GM12878 (cell line): ENCODE measurements around the gene AKAP12. TPM values are rescaled to one million over a fixed set of nuclear protein-coding genes. Genes with fewer than 3 reads are reported as not detected.

Source experiments
- ATAC-seq: fragments of 200-7000 bp; cut with Tn5 transposase; 3 replicates; pipeline ENCODE4 v1.9.1; 2020; ENCODE audit warnings: mild to moderate bottlenecking, moderate library complexity
- BruUV-seq: library from RNA; stranded (reverse); fragments of 400-500 nt; replicated peaks from 2 replicates; lab custom pipeline; 2021; lab: Mats Ljungman, UMichigan
- CTCF ChIA-PET: fragments of 300-600 bp; sonication (Branson Sonifier 250); formaldehyde crosslinking; extraction: SDS; loops from one replicate; lab custom pipeline; 2021; ENCODE audit warnings: inconsistent platforms; lab: Yijun Ruan, JAX
- POLR2A ChIA-PET: fragments of 350-600 bp; formaldehyde crosslinking; extraction: SDS; loops from one replicate; lab custom pipeline; 2021; ENCODE audit warnings: inconsistent platforms; lab: Charles Lee
- RAD21 ChIA-PET: fragments of 300-600 bp; sonication (Branson Sonifier 250); formaldehyde crosslinking; loops from one replicate; lab custom pipeline; 2023; ENCODE audit warnings: antibody characterized with exemption; ENCODE audit not compliant: unreplicated experiment; lab: Charles Lee
- SMC1A ChIA-PET: fragments of 300-600 bp; sonication (Branson Sonifier 250); formaldehyde crosslinking; loops from one replicate; lab custom pipeline; 2023; ENCODE audit not compliant: unreplicated experiment, uncharacterized antibody; lab: Charles Lee
- DNase-seq: peaks from one replicate; pipeline ENCODE4 v3.0.0-alpha.2; 2011; ENCODE audit warnings: low read depth, low spot score
- FAIRE-seq: peaks from 3 replicates; lab custom pipeline; 2011; peaks lifted over from hg19 to GRCh38; lab: Jason Lieb, UNC
- H2AFZ ChIP-seq: 2 replicates; pipeline ENCODE4 v1.6.0; 2011; ENCODE audit warnings: low read depth, low read length, control low read depth; ENCODE audit not compliant: control insufficient read depth
- H3K27ac ChIP-seq: 2 replicates; pipeline ENCODE4 v1.5.1; 2011; ENCODE audit warnings: control low read depth; ENCODE audit not compliant: control insufficient read depth, insufficient read depth
- H3K27me3 ChIP-seq, 2 experiments: replicated peaks in 1 of 2; 2 replicates each; pipeline versions ENCODE4 v1.6.0 to v1.6.1; 2011; ENCODE audit warnings: low read length in 1 of 2; ENCODE audit not compliant: control insufficient read depth in 2 of 2, insufficient read depth in 2 of 2
- H3K36me3 ChIP-seq, 2 experiments: 2 replicates each; pipeline ENCODE4 v1.5.1; 2011; ENCODE audit warnings: low read length in 1 of 2; ENCODE audit not compliant: control insufficient read depth in 2 of 2, insufficient read depth in 2 of 2
- H3K4me1 ChIP-seq: 2 replicates; pipeline ENCODE4 v1.6.1; 2011; ENCODE audit warnings: mild to moderate bottlenecking, low read length, moderate library complexity, mixed read lengths; ENCODE audit not compliant: control insufficient read depth, insufficient read depth
- H3K4me2 ChIP-seq: 2 replicates; pipeline ENCODE4 v1.6.0; 2011; ENCODE audit warnings: control low read depth; ENCODE audit not compliant: control insufficient read depth, insufficient read depth
- H3K4me3 ChIP-seq: fragments of 200-600 bp; sonication (generic); 2 replicates; pipeline ENCODE4 v1.5.1; 2016
- H3K79me2 ChIP-seq: 2 replicates; pipeline ENCODE4 v1.6.0; 2011; ENCODE audit warnings: low read length; ENCODE audit not compliant: control insufficient read depth, insufficient read depth
- H3K9ac ChIP-seq: 2 replicates; pipeline ENCODE4 v1.8.0; 2011; ENCODE audit warnings: low read length, control low read depth, mixed read lengths; ENCODE audit not compliant: control insufficient read depth, insufficient read depth
- H3K9me3 ChIP-seq: replicated peaks from 3 replicates; pipeline ENCODE4 v1.5.1; 2011; ENCODE audit warnings: mild to moderate bottlenecking, low read length; ENCODE audit not compliant: control insufficient read depth, insufficient read depth
- H4K20me1 ChIP-seq: 2 replicates; pipeline ENCODE4 v1.6.0; 2011; ENCODE audit not compliant: control insufficient read depth, insufficient read depth
- CBFB ChIP-seq: IDR thresholded peaks from 2 replicates; pipeline ENCODE4 v1.6.1; 2016; ENCODE audit warnings: antibody characterized with exemption, low read depth
- CREB1 ChIP-seq: IDR thresholded peaks from 2 replicates; pipeline ENCODE4 v1.6.1; 2012; ENCODE audit warnings: low read depth, mild to moderate bottlenecking, inconsistent platforms
- LARP7 ChIP-seq: fragments of 450-650 bp; IDR thresholded peaks from 2 replicates; pipeline ENCODE4 v1.6.1; 2017; ENCODE audit warnings: mild to moderate bottlenecking
- MXI1 ChIP-seq: fragments of 150-350 bp; IDR thresholded peaks from 2 replicates; pipeline ENCODE4 v1.6.1; 2011; ENCODE audit warnings: low read depth, mild to moderate bottlenecking, inconsistent platforms, low read length, improper control_type of control experiment
- NFYB ChIP-seq: IDR thresholded peaks from 2 replicates; pipeline ENCODE4 v1.6.1; 2011; ENCODE audit warnings: low read depth, mild to moderate bottlenecking, low read length, improper control_type of control experiment, moderate library complexity; ENCODE audit not compliant: insufficient read depth
- POU2F2 ChIP-seq: IDR thresholded peaks from 3 replicates; pipeline ENCODE4 v1.6.1; 2011; ENCODE audit warnings: low read depth, mild to moderate bottlenecking, low read length, borderline replicate concordance
- RB1 ChIP-seq: fragments of 450-650 bp; formaldehyde crosslinking; IDR thresholded peaks from 2 replicates; pipeline ENCODE4 v1.6.1; 2017; ENCODE audit warnings: mild to moderate bottlenecking, borderline replicate concordance
- RELA ChIP-seq: fragments of 450-650 bp; IDR thresholded peaks from 2 replicates; pipeline ENCODE4 v1.8.0; 2014; ENCODE audit warnings: borderline replicate concordance; ENCODE audit not compliant: partially characterized antibody
- SMAD5 ChIP-seq: IDR thresholded peaks from 2 replicates; pipeline ENCODE4 v1.6.1; 2016; ENCODE audit warnings: antibody characterized with exemption, low read depth
- SMARCA5 ChIP-seq: fragments of 450-650 bp; IDR thresholded peaks from 2 replicates; pipeline ENCODE4 v1.6.1; 2017; ENCODE audit warnings: mild to moderate bottlenecking
- YY1 ChIP-seq: IDR thresholded peaks from 2 replicates; pipeline ENCODE4 v1.6.1; 2011; ENCODE audit warnings: low read depth, mild to moderate bottlenecking, low read length
- ZNF207 ChIP-seq: fragments of 450-650 bp; IDR thresholded peaks from 2 replicates; pipeline ENCODE4 v1.6.1; 2014; ENCODE audit warnings: antibody characterized with exemption, mild to moderate bottlenecking, borderline replicate concordance
- WGBS: methylation state at CpG from one replicate; pipeline ENCODE4 v1.1.6; 2016; ENCODE audit warnings: low lambda C conversion rate; ENCODE audit not compliant: insufficient replicate concordance, insufficient coverage; ENCODE audit errors: missing lambda C conversion rate; 5-methylcytosine and 5-hydroxymethylcytosine counted together
- in situ Hi-C: fragments of 300-500 bp; cut with MboI; formaldehyde crosslinking; loops from 9 replicates; pipeline ENCODE4 v1.14.3; 2018; ENCODE audit warnings: mixed read lengths
- intact Hi-C: fragments of 100-400 bp; cut with micrococcal nuclease; formaldehyde crosslinking; loops from one replicate; pipeline ENCODE4 v1.14.2; 2022; ENCODE audit not compliant: unreplicated experiment
- polyA plus RNA-seq, 11 experiments: library from polyadenylated mRNA; depleted of rRNA in 4 of 11; unstranded in 6 of 11; stranded (reverse) in 5 of 11; fragments of >200 nt; fragmentation: Nextera tagmentation in 4 of 11; fragmentation: Illumina TruSeq in 1 of 11; extraction: Ambion mirVana in 4 of 11; extraction: Trizol in 1 of 11; gene quantifications; 1 replicate in 1 of 11; 2 replicates in 10 of 11; pipeline versions ENCODE4 v1.2.1 to v1.2.3, GENCODE V29; 2011 to 2016; ENCODE audit warnings: inconsistent platforms in 2 of 11, missing spikeins in 2 of 11, low read depth in 1 of 11
- total RNA-seq, 4 experiments: library from RNA; depleted of rRNA in 3 of 4; stranded (reverse); fragments of >200 nt in 3 of 4; fragmentation: Illumina TruSeq in 1 of 4; extraction: Trizol in 1 of 4; gene quantifications; 2 replicates each; pipeline versions ENCODE4 v1.2.1 to v1.2.3, GENCODE V29; 2013 to 2021
- TF ChIP-seq, protein P1 (sequence below): fragments of 450-650 bp; IDR thresholded peaks from 2 replicates; pipeline ENCODE4 v1.6.1; 2017; ENCODE audit warnings: mild to moderate bottlenecking, moderate library complexity
- TF ChIP-seq, protein P2 (sequence below): fragments of 450-650 bp; IDR thresholded peaks from 2 replicates; pipeline ENCODE4 v1.6.1; 2014; ENCODE audit warnings: mild to moderate bottlenecking
- TF ChIP-seq, protein P3 (sequence below): fragments of 450-650 bp; IDR thresholded peaks from 2 replicates; pipeline ENCODE4 v1.6.1; 2018; ENCODE audit warnings: mild to moderate bottlenecking, low read depth, moderate library complexity; ENCODE audit not compliant: partially characterized antibody

Gene AKAP12
- total and polyA plus RNA-seq, 10 of the 15 experiments (the other 5 are each of a cell fraction or from before 2014, with no cell fraction given) = under 0.01 to 0.72 (median 0.06) TPM; not detected in 4

DNA sequence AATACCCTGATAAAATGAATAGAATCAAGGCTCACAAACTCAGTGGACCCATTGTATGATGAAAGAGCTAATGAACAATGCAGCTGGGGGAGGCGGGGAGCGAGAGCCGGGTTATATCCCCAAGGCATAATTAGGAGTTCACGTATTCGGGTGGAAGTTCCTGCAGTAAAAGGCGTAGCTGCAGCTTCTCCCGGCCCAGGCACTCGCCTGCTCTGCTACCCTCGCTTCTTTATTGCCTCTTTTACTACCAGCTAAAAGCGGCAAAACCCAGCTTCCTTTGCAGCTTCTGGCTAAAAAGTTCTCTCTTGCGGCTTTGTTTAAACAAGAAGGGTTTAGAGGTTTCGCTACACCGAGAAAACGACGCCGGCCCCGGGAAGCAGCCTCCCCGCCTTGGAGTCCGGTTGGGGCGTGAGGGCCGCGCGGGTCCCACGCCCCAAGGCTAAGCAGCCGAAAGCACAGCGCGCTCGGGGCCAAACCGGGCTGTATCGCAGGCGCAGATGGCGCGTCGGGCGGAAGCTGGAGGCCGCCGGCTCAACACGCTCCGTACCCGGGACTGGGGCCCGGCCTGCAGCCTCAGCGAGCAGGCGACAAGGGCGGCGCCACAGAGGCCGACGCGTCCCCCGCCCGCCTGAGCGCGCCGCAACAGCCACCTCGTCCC lies 150.0 kb downstream of the AKAP12 start:
- Histone ChIP-seq H3K9ac (peak overlapping the region; percentile 99), H3K27me3 (no peaks in the 10 kb centered on the region), H3K4me2 (peak overlapping the region; percentile 86), H4K20me1 (0 out of 2 replicates have a peak, but pooled peaks cover 6% of the 10 kb centered on the region), H3K4me3 (peak overlapping the region; percentile 81), H2AFZ (peak overlapping the region; percentile 71), H3K36me3 (peaks cover 0 to 4% of the 10 kb centered on the region in 2 experiments; a peak in 1 of 4 replicates), H3K4me1 (peaks cover 29% of the 10 kb centered on the region), H3K27ac (peak overlapping the region; percentile 96), H3K79me2 (peaks cover 87% of the 10 kb centered on the region), H3K9me3 (no peaks in the 10 kb centered on the region)
- RAD21 ChIA-PET = interaction anchor here (1.4 to 2.6 kb wide), 4 partner anchors 51 to 65 kb away, joined by 4 to 11 read pairs (median 8); partner anchors contain the start of gene RMND1
- in situ Hi-C loops (no loop called here), intact Hi-C loops (loop anchor here (1.0 to 5.0 kb wide), 3 partner anchors 63 to 1593 kb away; partner anchors contain the start of genes FBXO5 and RMND1)
- DNase-seq = no peak
- CTCF ChIA-PET = interaction anchor here (0.9 to 1.6 kb wide), 4 partner anchors 9 to 48 kb away, joined by 3 to 5 read pairs (median 3); no protein-coding TSS in a partner anchor
- SMC1A ChIA-PET = interaction anchor here (1.0 to 2.1 kb wide), 4 partner anchors 9 to 62 kb away, joined by 3 to 9 read pairs (median 4); partner anchors contain the start of gene RMND1
- POLR2A ChIA-PET = interaction anchor here (0.5 to 2.4 kb wide), 11 partner anchors 9 to 302 kb away, joined by 3 to 23 read pairs (median 4); partner anchors contain the start of gene RMND1
- BruUV-seq = no TSS peak
- ATAC-seq = peak; percentile 80
- WGBS = under 1% methylated on average over 40 of the region's 54 CpGs
- no peak for FAIRE-seq
- peak; percentile 52; the same call in 1 of the 3 replicates for TF ChIP-seq POU2F2
- TF ChIP-seq, protein P1, sequence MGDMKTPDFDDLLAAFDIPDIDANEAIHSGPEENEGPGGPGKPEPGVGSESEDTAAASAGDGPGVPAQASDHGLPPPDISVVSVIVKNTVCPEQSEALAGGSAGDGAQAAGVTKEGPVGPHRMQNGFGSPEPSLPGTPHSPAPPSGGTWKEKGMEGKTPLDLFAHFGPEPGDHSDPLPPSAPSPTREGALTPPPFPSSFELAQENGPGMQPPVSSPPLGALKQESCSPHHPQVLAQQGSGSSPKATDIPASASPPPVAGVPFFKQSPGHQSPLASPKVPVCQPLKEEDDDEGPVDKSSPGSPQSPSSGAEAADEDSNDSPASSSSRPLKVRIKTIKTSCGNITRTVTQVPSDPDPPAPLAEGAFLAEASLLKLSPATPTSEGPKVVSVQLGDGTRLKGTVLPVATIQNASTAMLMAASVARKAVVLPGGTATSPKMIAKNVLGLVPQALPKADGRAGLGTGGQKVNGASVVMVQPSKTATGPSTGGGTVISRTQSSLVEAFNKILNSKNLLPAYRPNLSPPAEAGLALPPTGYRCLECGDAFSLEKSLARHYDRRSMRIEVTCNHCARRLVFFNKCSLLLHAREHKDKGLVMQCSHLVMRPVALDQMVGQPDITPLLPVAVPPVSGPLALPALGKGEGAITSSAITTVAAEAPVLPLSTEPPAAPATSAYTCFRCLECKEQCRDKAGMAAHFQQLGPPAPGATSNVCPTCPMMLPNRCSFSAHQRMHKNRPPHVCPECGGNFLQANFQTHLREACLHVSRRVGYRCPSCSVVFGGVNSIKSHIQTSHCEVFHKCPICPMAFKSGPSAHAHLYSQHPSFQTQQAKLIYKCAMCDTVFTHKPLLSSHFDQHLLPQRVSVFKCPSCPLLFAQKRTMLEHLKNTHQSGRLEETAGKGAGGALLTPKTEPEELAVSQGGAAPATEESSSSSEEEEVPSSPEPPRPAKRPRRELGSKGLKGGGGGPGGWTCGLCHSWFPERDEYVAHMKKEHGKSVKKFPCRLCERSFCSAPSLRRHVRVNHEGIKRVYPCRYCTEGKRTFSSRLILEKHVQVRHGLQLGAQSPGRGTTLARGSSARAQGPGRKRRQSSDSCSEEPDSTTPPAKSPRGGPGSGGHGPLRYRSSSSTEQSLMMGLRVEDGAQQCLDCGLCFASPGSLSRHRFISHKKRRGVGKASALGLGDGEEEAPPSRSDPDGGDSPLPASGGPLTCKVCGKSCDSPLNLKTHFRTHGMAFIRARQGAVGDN = peak; percentile 55
- peak; percentile 54; the same call in 1 of the 2 replicates for TF ChIP-seq YY1
- TF ChIP-seq SMARCA5 = peak; percentile 81
- peak; percentile 83 for TF ChIP-seq LARP7
- TF ChIP-seq SMAD5 = 0 out of 2 replicates have a peak, but pooled peaks have one; percentile 22
- TF ChIP-seq, protein P2, sequence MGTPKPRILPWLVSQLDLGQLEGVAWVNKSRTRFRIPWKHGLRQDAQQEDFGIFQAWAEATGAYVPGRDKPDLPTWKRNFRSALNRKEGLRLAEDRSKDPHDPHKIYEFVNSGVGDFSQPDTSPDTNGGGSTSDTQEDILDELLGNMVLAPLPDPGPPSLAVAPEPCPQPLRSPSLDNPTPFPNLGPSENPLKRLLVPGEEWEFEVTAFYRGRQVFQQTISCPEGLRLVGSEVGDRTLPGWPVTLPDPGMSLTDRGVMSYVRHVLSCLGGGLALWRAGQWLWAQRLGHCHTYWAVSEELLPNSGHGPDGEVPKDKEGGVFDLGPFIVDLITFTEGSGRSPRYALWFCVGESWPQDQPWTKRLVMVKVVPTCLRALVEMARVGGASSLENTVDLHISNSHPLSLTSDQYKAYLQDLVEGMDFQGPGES = no peak
- TF ChIP-seq ZNF207 = peak; percentile 38; the same call in 1 of the 2 replicates
- no peak for TF ChIP-seq RELA
- peak; percentile 41; the same call in 1 of the 2 replicates for TF ChIP-seq RB1
- TF ChIP-seq MXI1 = peak; percentile 38; the same call in 1 of the 2 replicates
- TF ChIP-seq, protein P3, sequence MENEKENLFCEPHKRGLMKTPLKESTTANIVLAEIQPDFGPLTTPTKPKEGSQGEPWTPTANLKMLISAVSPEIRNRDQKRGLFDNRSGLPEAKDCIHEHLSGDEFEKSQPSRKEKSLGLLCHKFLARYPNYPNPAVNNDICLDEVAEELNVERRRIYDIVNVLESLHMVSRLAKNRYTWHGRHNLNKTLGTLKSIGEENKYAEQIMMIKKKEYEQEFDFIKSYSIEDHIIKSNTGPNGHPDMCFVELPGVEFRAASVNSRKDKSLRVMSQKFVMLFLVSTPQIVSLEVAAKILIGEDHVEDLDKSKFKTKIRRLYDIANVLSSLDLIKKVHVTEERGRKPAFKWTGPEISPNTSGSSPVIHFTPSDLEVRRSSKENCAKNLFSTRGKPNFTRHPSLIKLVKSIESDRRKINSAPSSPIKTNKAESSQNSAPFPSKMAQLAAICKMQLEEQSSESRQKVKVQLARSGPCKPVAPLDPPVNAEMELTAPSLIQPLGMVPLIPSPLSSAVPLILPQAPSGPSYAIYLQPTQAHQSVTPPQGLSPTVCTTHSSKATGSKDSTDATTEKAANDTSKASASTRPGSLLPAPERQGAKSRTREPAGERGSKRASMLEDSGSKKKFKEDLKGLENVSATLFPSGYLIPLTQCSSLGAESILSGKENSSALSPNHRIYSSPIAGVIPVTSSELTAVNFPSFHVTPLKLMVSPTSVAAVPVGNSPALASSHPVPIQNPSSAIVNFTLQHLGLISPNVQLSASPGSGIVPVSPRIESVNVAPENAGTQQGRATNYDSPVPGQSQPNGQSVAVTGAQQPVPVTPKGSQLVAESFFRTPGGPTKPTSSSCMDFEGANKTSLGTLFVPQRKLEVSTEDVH = peak; percentile 46
- no peak for TF ChIP-seq NFYB
- TF ChIP-seq CREB1 = peak; percentile 11; the same call in 1 of the 2 replicates
- TF ChIP-seq CBFB = no peak
